GM18858 (cell line): ENCODE measurements around the gene CD93.
A peak's percentile ranks its signal among the peaks of the same experiment; 100 is the strongest.

Source experiments
- ATAC-seq: cut with Tn5 transposase; IDR thresholded peaks from one replicate; pipeline ENCODE4 v1.9.1; 2021; ENCODE audit not compliant: unreplicated experiment

The CD93 gene

GRCh38 chr20:23120936-23121750 is 35.0 kb upstream of the CD93 start:
- ATAC-seq: no peak

- no peak for ATAC-seq
These were observed 34.1 kb upstream of the CD93 start for GRCh38 chr20:23120261-23120660.

DNA sequence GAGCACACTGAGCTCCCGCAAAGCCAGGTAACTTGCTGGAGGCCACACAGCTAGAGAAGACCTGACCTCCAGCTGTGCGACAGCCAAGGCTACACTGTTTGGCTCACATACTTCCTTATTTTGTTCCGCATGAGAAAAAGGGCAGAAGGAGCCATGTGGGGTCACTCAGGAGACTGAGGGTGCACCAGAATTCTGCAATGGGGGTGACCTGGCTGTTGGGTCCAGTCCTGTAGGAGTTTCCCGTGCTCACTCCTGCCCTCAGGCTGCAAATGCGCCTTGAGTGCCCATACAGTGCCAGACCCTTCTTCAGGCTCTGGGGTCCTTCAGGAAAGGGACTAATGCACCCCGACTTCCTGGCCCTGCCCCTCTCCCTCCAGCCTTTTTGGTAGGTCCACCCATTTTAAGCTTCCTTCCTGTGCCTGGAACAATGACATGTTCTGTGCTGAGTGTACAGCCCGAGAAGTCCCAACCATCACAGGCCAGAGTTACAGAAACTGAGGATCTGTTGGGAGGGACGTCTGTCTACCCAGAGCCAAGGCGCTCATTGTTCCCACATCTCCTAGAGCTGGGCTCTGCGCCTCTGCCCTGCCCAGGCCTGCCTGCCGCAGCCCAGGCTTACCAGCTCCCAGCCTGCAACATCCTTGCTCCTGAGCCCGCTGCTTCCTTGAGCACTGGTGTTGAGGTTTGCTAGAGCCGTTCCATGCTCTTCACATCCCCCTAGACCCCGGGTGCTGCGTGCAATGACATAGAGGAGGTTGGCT is 33.5 kb upstream of the CD93 start:
- ATAC-seq: no peak

GRCh38 chr20:23118766-23119165 is 32.6 kb upstream of the CD93 start:
- no peak for ATAC-seq

GRCh38 chr20:23118144-23118543 is 32.0 kb upstream of the CD93 start:
- ATAC-seq: no peak

DNA sequence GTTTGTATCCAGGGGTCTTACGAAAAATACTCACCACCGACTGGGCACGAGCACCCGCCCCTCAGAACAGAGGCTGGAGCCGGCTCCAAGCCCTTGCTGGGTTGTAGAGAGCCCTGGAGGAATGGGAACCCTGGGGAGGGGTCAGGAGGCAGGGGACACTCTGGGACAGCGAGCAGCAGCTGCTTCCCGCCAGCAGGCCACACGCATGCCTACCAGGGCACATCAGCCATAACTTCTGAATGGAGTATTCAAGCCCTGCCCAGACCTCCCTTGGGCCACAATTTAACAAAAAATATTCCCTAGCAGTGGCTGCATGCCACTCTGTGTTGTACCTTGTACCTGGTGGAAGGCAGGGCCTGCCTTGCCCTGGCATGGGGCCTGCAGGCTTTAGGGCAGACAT is 31.6 kb upstream of the CD93 start:
- ATAC-seq: no peak

GRCh38 chr20:23116311-23117089 is 30.4 kb upstream of the CD93 start:
- ATAC-seq: no peak

DNA sequence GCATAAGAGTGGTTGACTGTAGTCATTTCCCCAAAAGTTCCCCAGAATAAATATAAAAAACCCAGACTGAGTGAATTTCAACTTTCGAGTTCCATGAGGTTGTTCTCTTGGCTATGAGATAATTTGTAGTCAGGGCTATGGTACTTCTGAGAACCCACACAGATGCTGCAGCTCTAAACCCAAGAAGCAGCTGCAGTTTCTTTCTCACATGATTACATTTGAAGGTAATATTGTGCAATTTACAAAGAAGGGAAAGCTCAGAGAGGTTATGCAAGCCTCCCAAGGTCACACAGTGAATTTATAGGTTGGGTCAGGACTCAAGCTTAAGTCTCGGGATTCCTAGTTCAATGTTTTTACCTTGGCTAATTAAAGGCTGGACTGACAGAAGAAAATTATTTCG is 29.7 kb upstream of the CD93 start:
- ATAC-seq: peak; percentile 57

DNA sequence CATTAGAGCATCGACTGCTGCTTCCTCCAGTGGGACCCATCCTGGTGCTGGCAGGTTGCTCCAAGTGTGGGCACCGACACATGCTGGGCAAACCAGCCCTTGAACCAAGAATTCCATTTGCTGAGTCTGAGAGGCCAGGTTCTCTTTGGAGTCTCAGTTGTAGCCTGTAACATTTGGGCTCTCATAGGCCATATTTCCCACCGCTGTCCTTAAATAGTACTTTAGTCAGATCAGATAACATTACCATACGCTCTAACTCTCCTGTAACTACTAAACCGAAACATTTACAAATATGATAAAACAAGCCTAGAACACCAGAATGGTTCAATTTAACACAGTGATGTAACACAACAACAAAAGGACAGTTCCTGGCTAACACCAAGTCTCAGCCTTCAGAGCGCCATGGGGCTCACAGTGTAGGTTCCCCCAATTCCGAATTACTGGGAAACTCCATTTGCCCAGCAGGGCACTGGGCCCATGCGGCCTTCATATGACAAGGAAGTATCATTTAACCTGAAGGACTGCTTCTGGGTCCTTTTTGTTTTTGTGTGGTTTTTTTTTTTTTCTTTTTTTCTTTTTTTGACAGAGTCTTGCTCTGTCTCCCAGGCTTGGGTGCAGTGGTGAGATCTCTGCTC is 28.4 kb upstream of the CD93 start:
- no peak for ATAC-seq

DNA sequence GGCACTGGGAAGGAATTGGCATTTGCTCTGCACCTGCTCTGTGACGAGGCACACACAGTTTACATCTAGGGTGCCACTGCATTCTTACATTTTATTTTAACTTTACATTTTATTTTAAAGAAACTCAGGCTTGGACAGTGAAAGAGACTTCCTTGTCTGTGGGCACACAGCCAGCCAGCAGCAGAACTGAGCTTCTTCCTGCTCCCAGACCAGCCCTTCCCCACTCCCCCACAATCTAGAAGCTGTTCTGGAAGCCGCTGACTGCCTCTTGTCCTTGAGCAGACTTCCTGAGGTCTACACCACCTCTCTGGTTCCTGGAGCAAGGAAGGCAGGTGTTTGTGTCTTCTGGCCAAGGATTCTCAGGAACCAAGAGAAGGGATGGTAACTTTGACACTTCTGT is 27.9 kb upstream of the CD93 start:
- ATAC-seq: no peak

GRCh38 chr20:23112595-23112994 is 26.5 kb upstream of the CD93 start:
- no peak for ATAC-seq

- ATAC-seq: no peak
These were observed 25.8 kb upstream of the CD93 start for GRCh38 chr20:23111944-23112342.

DNA sequence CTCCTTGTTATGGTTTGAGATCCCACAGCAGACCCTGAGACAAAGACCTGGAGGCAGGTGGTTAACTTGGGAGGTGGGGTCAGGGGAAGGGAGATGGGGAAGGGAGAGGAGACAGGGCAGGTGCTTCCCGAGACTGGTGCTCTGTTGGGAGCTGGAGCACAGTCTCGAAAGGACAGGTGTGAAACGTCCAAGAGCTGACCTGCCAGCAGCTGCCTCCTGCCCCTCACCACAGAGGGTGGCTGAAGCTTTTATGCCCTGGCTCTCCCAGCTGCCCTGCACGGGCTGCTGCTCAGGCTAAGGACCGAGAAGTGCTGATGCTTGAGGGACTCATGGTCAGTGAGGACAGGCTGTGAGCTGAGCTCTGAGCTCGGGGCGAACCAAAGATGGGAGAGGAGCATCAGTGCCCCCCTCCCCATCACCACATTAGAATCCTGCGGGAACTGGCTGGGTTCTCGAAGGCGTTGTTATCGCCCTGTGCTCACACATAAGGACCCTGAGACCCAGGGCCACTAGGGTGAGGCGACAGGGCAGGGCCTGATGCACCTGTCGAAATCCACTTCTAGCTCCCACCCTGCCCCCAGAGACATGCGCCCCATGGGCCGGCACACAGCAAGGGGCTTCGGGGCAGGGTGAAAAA is 25.3 kb upstream of the CD93 start:
- no peak for ATAC-seq

- ATAC-seq: no peak
These were observed 22.7 kb upstream of the CD93 start for GRCh38 chr20:23108871-23109270.

DNA sequence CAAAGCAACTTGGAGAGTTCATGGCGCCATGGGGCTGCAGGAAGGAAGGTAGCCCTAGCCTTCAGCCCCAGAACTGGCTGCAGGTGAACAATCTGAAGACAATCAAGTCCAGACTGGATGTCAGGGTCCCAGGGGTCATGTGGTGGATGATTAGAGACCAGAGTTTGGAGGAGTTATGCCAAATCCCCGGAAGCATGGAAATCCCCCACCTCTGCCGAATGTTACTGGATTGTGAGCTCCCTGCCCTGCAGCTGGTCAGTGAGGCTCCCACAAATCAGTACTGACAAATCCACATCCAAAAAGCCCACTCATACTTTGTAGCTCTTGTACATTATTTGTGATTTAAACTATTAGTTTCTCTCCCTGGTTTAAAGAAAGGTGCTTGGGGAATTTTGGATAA is 21.3 kb upstream of the CD93 start:
- ATAC-seq: no peak

GRCh38 chr20:23106271-23106851 is 20.2 kb upstream of the CD93 start:
- ATAC-seq: no peak

DNA sequence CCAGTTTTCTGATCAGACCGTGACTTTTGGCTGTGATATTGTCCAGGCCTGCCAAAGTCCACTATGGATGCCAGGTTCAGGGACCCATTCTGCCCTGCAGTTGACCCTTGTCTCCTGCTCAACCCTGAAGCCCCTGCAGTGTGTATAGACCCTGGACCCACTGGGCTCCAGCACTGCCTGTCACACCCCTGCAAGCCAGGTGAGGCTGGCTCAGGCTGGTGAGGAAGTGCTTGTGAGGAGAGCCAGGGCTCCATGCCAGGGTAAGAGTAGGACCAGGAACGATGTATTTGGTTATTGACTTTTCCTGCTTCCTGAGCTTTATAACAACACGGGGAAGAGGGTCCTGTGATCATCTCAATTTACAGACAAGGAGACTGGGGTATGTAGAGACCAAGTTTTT is 19.1 kb upstream of the CD93 start:
- no peak for ATAC-seq

- ATAC-seq: no peak
These were observed 17.3 kb upstream of the CD93 start for GRCh38 chr20:23103284-23104018.

DNA sequence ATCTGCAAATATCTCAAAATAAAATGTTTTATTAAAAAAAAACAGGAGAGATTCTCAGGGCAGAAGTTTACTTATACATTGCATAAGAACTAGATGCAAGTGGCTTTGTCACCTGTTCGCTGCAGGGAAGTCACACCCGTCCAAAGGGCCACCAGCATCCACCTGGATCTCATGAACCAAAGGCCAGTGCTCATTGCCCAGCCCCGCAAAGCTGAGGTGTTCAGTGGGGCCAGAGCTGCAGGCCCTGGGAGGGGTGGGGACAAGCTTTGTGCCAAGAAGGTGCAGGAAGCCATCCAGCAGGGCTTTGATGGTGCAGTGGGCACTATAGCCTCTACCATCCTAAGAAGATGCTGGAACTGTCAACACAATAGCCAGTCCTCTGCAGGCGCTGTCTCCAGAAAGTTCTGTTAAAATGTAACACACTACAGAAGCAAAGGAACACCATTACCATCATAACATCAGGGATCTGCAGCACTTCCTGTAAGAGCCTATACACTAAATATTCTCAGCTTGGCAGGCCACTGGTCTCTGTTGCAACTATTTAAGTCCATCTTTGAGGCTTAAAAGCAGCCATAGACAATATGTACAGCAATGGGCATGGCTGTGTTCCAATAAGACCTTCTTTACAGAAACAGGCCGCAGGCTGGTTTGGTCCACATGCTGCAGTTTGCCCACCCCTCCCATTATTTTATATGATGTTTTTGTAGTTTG is 15.7 kb upstream of the CD93 start:
- ATAC-seq: no peak
